Astrocyte of the spinal cord (primary cell): Measurements from ENCODE around the gene AAK1.
A peak's percentile ranks its signal among the peaks of the same experiment; 100 is the strongest.
"Not testable (repeated sequence)": the region's sequence is repeated elsewhere in the genome, so short reads cannot be mapped to it uniquely, and the experiment has no call there.

Experiments used
- DNase-seq: peaks from one replicate; pipeline ENCODE4 v3.0.0; 2011; ENCODE audit warnings: low read depth, low spot score
- H3K4me3 ChIP-seq: 2 replicates; pipeline ENCODE4 v1.5.1; 2011; ENCODE audit warnings: low read depth, mild to moderate bottlenecking, low read length, moderate library complexity
- in situ Hi-C: cut with HindIII; loops from 2 replicates; pipeline ENCODE4 v1.10.0; 2017; ENCODE audit warnings: low sequenced_read_pairs
- TF ChIP-seq, protein P1 (sequence below): IDR thresholded peaks from 2 replicates; pipeline ENCODE4 v1.5.1; 2012; ENCODE audit warnings: low read depth, mild to moderate bottlenecking, low read length, inconsistent platforms

AAK1 gene

GRCh38 chr2:69660637-69661036 lies 17.1 kb upstream of the AAK1 start:
- no peak for DNase-seq
- TF ChIP-seq, protein P1, sequence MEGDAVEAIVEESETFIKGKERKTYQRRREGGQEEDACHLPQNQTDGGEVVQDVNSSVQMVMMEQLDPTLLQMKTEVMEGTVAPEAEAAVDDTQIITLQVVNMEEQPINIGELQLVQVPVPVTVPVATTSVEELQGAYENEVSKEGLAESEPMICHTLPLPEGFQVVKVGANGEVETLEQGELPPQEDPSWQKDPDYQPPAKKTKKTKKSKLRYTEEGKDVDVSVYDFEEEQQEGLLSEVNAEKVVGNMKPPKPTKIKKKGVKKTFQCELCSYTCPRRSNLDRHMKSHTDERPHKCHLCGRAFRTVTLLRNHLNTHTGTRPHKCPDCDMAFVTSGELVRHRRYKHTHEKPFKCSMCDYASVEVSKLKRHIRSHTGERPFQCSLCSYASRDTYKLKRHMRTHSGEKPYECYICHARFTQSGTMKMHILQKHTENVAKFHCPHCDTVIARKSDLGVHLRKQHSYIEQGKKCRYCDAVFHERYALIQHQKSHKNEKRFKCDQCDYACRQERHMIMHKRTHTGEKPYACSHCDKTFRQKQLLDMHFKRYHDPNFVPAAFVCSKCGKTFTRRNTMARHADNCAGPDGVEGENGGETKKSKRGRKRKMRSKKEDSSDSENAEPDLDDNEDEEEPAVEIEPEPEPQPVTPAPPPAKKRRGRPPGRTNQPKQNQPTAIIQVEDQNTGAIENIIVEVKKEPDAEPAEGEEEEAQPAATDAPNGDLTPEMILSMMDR, result no peak
- H3K4me3 ChIP-seq, result no peak overlapping the region
- in situ Hi-C loops, result no loop called here

DNA sequence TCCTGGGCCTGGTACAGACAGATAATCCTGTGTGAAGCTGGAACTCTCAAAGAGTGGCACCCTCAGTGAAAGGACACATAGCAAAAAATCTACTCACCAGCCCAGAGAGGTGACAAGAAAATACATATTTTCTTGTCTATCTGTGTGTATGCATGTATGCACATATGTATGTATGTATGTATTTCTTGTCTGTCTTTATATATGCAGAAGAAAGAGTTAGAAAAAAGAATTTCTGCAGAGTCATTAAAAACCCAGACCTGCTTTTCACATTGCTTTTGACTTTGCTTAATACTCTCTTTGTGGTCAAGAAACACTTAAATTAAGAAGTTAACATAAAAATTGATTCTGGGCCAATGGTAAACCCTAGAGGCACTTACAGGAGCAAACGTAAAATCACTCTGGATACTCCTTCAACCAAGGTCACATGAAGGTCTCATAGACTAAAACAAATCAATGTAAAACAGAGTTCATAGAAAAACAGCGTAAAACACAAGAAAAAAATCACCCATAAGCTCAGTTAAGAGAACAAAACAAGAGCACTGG lies 16.5 kb upstream of the AAK1 start:
- in situ Hi-C loops, result no loop called here
- no peak overlapping the region for H3K4me3 ChIP-seq
- no peak for DNase-seq
- TF ChIP-seq, protein P1, result no peak

GRCh38 chr2:69659349-69659748 lies 15.8 kb upstream of the AAK1 start:
- no peak for DNase-seq
- in situ Hi-C loops, result no loop called here
- H3K4me3 ChIP-seq, result no peak overlapping the region
- TF ChIP-seq, protein P1, result no peak

- H3K4me3 ChIP-seq, result no peak overlapping the region
- peak; percentile 67 for DNase-seq
- in situ Hi-C loops, result no loop called here
- TF ChIP-seq, protein P1, result no peak
Measured at GRCh38 chr2:69652206-69652605, 8.7 kb upstream of the AAK1 start.

DNA sequence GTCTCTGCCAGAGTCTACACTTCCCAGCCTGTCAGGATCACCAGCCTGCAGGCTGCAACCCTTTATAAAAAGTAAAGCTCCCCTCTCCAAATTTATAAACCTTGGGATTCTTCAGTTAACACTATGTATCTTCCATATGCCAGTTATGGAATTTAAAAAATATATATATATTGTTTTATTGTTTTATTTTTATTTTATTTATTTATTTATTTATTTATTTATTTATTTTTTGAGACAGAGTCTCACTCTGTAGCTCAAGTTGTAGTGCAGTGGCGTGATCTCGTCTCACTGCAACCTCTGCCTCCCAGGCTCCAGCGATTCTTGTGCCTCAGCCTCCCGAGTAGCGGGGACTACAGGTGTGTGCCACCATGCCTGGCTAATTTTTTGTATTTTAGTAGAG lies 3.7 kb upstream of the AAK1 start:
- DNase-seq, in situ Hi-C loops, H3K4me3 ChIP-seq: not testable (repeated sequence)

DNA sequence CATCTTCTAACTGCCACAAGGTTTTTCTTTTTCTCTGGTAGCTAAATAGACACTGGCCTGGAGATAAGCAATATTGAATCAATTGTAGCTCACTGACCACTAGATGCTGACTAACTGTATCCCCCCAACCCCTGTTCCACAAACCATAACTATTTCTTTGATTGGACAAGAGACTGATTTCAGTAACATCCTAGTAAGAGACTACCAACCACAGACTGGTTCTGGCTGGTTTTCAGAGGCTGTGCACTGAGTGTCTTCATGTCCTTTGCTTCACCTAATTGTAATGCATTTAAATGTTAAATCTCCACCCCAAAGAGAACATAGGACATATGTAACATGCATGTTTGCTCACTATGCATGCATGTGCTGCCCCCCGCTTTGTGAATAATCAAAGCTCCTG lies 3.2 kb upstream of the AAK1 start:
- TF ChIP-seq, protein P1, result no peak
- DNase-seq, result no peak
- no peak overlapping the region for H3K4me3 ChIP-seq
- in situ Hi-C loops, result no loop called here

DNA sequence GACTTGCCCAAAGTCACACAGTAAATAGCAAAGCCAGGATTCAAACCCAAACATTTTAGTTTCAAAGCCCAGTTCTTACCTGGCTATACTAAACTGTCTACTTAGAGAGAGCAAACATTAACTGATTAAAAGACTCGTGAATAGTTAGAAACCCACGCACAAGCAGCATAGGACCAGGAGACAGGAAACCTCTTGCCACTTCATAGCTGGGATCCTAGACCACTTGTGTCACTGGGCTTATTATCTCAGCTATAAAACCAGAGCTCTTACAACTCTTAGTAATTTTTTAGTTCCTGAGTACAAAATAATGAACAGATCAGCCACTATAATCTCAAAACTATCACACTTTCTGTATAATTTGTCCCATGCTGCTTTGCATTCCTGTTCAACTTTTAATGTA lies 2.4 kb upstream of the AAK1 start:
- H3K4me3 ChIP-seq, result no peak overlapping the region
- DNase-seq, result no peak
- TF ChIP-seq, protein P1, result no peak
- in situ Hi-C loops, result no loop called here
